GM18867 (cell line): ENCODE results near the gene ORMDL2.

ENCODE experiments used
- ATAC-seq: cut with Tn5 transposase; IDR thresholded peaks from one replicate; pipeline ENCODE4 v1.9.1; 2021; ENCODE audit warnings: mild to moderate bottlenecking, moderate library complexity; ENCODE audit not compliant: unreplicated experiment

The ORMDL2 gene, protein sequence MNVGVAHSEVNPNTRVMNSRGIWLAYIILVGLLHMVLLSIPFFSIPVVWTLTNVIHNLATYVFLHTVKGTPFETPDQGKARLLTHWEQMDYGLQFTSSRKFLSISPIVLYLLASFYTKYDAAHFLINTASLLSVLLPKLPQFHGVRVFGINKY

GRCh38 chr12:55817345-55818139 is at the start of gene ORMDL2, which contains the start of gene SARNP:
Gene ORMDL2 (plus strand): TSS chr12:55818041. CDS start chr12:55819000, 959 bp downstream.
Gene SARNP (minus strand): TSS chr12:55817724. CDS start chr12:55817701, 23 bp downstream.
- ATAC-seq, result peak; percentile 96

- ATAC-seq, result no peak
These were observed 46.1 kb upstream of the ORMDL2 start for GRCh38 chr12:55771736-55772135.

- no peak for ATAC-seq
These were observed 40.0 kb upstream of the ORMDL2 start for GRCh38 chr12:55777856-55778255.

- no peak for ATAC-seq
These were observed 37.2 kb upstream of the ORMDL2 start for GRCh38 chr12:55780685-55781084.

- ATAC-seq, result no peak
These were observed 29.3 kb upstream of the ORMDL2 start for GRCh38 chr12:55788546-55788945.

GRCh38 chr12:55789171-55789570 is 28.7 kb upstream of the ORMDL2 start:
- ATAC-seq, result no peak

DNA sequence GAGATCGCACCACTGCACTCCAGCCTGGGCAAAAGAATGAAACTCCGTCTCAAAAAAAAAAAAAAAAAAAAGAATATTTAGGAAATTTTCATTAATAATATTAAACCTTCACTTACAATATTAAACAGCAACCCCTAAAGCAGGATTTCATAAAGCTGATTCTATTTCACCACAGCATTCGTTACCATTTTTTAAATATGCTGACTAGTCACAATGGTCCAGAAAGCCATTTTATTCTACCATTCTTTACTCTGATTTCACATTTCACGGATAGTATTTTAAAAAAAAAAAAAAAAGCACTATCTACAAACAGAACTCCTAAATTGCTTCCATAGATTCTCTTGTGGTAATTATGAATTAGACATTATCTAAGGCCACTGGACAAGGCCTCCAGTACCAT is 27.9 kb upstream of the ORMDL2 start:
- no peak for ATAC-seq

DNA sequence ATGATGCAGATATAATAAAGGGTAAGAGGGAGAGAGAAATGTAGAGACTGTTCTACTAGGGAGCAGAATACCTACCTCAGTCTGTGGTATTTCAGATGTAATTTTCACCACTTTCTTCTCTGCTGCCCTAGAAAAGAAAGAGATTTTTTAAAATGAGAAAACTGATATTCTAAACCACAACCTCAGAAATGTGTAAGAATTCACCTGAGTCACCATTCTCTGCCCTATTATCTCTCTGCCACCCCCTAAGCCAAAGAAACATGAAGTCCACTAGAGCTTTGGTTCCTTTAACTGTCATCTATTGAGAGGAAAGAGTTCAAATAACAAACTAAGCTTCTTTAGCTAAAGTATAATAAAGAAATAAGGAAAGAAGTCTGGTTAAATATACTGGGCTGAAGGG is 21.9 kb upstream of the ORMDL2 start:
- ATAC-seq, result no peak

- ATAC-seq, result no peak
These were observed 20.8 kb upstream of the ORMDL2 start for GRCh38 chr12:55797068-55797467.

DNA sequence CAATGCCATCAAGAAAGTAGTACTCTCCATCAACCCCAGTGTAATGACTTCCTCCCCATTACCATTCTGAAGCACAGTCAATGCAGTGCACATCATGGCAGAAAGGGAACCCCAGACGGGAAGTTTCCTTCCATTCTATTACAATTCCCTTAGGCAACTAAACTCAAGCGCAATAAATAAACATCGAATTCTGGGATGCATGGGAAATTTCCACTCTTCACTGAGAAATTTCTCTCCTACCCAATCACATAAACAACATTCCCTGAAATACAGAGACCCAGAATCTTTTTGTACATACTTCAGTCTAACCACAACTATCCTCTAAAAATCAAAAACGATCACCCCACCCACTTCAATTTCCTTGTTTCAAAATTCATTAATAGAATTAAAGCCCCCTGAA is 20.3 kb upstream of the ORMDL2 start:
- ATAC-seq, result no peak

GRCh38 chr12:55806982-55807381 is 10.9 kb upstream of the ORMDL2 start:
- no peak for ATAC-seq

GRCh38 chr12:55809274-55809673 is 8.6 kb upstream of the ORMDL2 start:
- ATAC-seq, result no peak

DNA sequence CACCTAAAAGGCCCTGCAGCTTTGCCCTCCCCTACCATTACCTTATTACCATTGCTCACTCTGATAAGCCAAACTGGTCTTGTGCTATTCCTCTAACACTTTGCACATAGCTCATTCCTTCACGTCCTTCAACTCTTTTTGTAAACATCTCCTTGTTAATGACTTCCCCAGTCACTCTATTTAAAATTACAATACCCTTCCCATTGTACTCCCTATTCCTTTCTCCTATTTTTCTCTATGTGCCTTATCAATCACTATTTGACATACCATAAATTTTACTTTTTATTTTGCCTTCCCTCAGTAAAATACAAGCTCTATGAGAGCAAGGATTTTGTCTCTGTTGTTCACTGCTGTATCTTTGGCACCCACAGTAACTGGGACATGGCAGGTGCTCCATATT is 5.8 kb upstream of the ORMDL2 start:
- no peak for ATAC-seq

GRCh38 chr12:55814257-55814656 is 3.6 kb upstream of the ORMDL2 start:
- no peak for ATAC-seq

GRCh38 chr12:55815473-55815872 is 2.4 kb upstream of the ORMDL2 start:
- no peak for ATAC-seq

- ATAC-seq, result no peak
These were observed 928 bp upstream of the ORMDL2 start for GRCh38 chr12:55816881-55817344.

GRCh38 chr12:55818140-55818728 is 393 bp downstream of the ORMDL2 start:
- peak; percentile 29 for ATAC-seq

DNA sequence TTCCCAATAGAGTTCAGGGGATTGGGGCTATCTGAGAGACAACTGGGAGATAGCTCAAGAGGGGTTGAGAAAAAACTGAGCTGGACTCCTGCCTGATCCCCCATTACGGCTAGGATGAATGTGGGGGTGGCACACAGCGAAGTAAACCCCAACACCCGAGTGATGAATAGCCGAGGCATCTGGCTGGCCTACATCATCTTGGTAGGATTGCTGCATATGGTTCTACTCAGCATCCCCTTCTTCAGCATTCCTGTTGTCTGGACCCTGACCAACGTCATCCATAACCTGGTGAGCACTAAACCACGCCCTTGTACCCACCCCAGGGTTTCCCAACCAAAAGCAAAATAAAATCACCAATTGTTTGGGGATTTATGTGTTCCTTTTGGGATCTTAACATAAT is 1.0 kb downstream of the ORMDL2 start:
- no peak for ATAC-seq

GRCh38 chr12:55820679-55821078 is 2.8 kb downstream of the ORMDL2 start:
- no peak for ATAC-seq

DNA sequence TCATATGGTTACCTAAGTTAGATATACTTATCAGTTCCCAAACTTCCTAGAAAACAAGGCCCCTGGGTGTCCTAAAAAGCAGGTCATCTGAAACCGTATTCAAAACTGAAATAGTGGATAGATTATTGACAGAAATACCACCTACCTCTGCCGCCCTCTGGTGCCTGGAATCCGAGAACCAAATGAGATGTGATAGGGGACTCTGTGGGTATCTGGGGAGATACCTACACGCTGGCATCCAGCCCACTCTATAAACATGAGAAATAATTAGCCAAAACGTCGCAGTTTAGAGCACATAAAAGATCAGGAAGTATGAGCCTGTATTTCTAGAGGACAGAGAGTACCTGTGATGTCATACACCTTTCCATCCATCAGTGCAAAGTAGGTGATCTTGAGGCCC is 4.4 kb downstream of the ORMDL2 start:
- no peak for ATAC-seq

GRCh38 chr12:55823419-55823818 is 5.6 kb downstream of the ORMDL2 start:
- no peak for ATAC-seq

- no peak for ATAC-seq
These were observed 6.9 kb downstream of the ORMDL2 start for GRCh38 chr12:55824726-55825125.
